Hepatic stellate cell (primary cell): Measurements from ENCODE around the gene ELK4.
A peak's percentile ranks its signal among the peaks of the same experiment; 100 is the strongest.

Experiments
- DNase-seq: peaks from one replicate; pipeline ENCODE4 v3.0.0; 2011; ENCODE audit warnings: low spot score

The ELK4 gene

GRCh38 chr1:205631768-205632668 lies at the start of gene ELK4:
Gene ELK4, minus strand, starts transcription at chr1:205632011. Its CDS starts 8,129 bp downstream, at chr1:205623882.
- DNase-seq = peak; percentile 96

- DNase-seq = no peak
Measured at GRCh38 chr1:205681364-205681763, 49.6 kb upstream of the ELK4 start.

- DNase-seq = peak; percentile 77
Measured at GRCh38 chr1:205680073-205680851, 48.5 kb upstream of the ELK4 start, which contains the start of gene SLC45A3. Gene SLC45A3, minus strand, starts transcription at chr1:205680509. Its CDS starts 15,853 bp downstream, at chr1:205664656.

GRCh38 chr1:205678286-205679111 lies 46.7 kb upstream of the ELK4 start:
- DNase-seq = peak; percentile 45

- no peak for DNase-seq
Measured at GRCh38 chr1:205677167-205677566, 45.4 kb upstream of the ELK4 start.

GRCh38 chr1:205676597-205676996 lies 44.8 kb upstream of the ELK4 start:
- no peak for DNase-seq

- DNase-seq = no peak
Measured at GRCh38 chr1:205676002-205676401, 44.2 kb upstream of the ELK4 start.

GRCh38 chr1:205675247-205675646 lies 43.4 kb upstream of the ELK4 start:
- DNase-seq = no peak

GRCh38 chr1:205672970-205673369 lies 41.2 kb upstream of the ELK4 start:
- DNase-seq = no peak

- DNase-seq = no peak
Measured at GRCh38 chr1:205672395-205672889, 40.6 kb upstream of the ELK4 start.

- DNase-seq = no peak
Measured at GRCh38 chr1:205670611-205671430, 39.0 kb upstream of the ELK4 start.

GRCh38 chr1:205670150-205670446 lies 38.3 kb upstream of the ELK4 start:
- DNase-seq = no peak

- DNase-seq = no peak
Measured at GRCh38 chr1:205669341-205670149, 37.7 kb upstream of the ELK4 start.

GRCh38 chr1:205668951-205669340 lies 37.1 kb upstream of the ELK4 start:
- no peak for DNase-seq

GRCh38 chr1:205667909-205668643 lies 36.3 kb upstream of the ELK4 start:
- no peak for DNase-seq

- no peak for DNase-seq
Measured at GRCh38 chr1:205666372-205667166, 34.8 kb upstream of the ELK4 start.

GRCh38 chr1:205665201-205666045 lies 33.6 kb upstream of the ELK4 start:
- no peak for DNase-seq
